Hepatic stellate cell (primary cell): Measurements from ENCODE around the gene XPR1.

Experiments
- DNase-seq: peaks from one replicate; pipeline ENCODE4 v3.0.0; 2011; ENCODE audit warnings: low spot score

The XPR1 gene

DNA sequence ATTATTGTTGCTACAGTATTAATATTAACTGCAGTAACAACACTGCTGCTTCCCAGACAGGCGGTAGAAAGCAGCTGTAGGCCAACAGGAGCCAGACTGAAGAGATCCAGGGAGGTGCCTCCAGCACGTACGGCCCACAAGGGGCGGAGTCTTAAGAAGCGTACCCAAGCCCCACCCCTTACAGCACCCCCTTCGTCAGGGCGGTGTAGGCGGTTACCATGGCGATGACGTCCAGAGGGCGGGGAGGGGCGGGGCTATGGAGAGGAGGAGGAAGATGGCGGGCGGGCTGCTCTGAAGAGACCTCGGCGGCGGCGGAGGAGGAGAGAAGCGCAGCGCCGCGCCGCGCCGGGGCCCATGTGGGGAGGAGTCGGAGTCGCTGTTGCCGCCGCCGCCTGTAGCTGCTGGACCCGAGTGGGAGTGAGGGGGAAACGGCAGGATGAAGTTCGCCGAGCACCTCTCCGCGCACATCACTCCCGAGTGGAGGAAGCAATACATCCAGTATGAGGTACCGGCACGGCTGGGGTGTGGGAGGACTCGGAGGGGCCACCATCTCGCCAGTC is at the start of gene XPR1:
Gene XPR1 (plus strand): TSS at position 257 of the 560 bp plus-strand sequence. CDS start 180 bp downstream, at position 437.
- peak; percentile 88 for DNase-seq

- DNase-seq, result no peak
Observed at GRCh38 chr1:180584869-180585268, 47.0 kb upstream of the XPR1 start.

GRCh38 chr1:180585994-180586359 is 45.8 kb upstream of the XPR1 start:
- DNase-seq, result no peak

GRCh38 chr1:180586671-180587155 is 45.1 kb upstream of the XPR1 start:
- DNase-seq, result peak; percentile 52

GRCh38 chr1:180588121-180588520 is 43.7 kb upstream of the XPR1 start:
- DNase-seq, result no peak

- DNase-seq, result no peak
Observed at GRCh38 chr1:180590889-180591288, 40.9 kb upstream of the XPR1 start.

DNA sequence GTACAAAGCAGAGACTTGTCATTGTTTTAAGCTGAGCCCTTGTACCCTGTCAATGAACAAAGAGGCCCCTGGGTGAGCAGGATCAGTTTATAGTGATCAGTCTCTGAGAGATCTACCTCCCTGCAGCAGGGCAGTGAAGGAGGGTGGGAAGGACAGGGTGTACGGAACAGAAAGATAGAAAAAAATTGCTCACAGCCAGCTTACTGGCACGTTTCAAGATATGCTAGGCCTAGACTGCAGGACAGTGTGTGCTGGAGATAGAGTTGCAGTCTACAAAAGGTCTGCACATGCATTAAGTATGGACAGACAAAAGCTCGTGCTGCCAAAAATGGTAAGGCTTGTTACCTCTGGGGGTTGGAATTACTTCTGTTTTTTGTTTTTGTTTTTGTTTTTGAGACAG is 38.4 kb upstream of the XPR1 start:
- no peak for DNase-seq

- DNase-seq, result no peak
Observed at GRCh38 chr1:180594723-180595122, 37.1 kb upstream of the XPR1 start.

DNA sequence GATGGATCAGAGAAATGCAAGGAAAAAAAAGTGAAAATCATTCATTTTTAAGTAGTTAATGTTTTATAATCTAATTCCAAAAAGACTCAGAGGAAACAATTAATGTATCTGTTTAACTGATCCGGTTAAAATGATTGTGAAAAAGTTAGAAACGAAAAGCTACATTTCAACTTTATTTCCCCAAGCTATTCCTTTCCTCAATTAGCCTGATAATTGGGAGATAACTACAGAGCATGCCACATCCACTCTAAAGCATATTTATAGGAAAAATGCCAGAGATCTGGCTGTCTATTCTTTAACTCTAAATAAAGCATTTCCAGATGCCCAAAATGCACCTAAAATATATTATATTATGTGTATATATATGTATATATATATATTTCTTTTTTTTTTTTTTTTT is 35.9 kb upstream of the XPR1 start:
- no peak for DNase-seq

- DNase-seq, result no peak
Observed at GRCh38 chr1:180597520-180597919, 34.3 kb upstream of the XPR1 start.

GRCh38 chr1:180598333-180598974 is 33.4 kb upstream of the XPR1 start:
- DNase-seq, result no peak

DNA sequence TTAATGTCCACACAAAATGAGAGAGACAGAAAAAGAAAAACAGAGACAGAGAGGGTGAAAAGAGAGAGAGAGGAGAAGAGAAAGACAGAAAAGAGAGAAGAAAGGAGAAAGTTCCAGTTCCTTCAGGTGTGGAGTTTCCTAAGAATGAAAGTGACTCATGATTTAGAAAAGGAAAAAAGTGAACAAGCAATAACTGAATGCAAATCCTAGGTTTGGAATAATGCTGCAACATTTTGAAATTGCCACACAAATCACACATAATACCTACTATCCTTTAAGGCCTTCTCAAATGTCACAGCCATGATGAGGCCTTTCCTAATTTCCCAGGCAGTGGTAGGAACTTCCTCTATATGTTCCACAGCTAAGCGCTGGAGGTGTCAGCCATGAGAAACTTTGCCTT is 31.5 kb upstream of the XPR1 start:
- no peak for DNase-seq

DNA sequence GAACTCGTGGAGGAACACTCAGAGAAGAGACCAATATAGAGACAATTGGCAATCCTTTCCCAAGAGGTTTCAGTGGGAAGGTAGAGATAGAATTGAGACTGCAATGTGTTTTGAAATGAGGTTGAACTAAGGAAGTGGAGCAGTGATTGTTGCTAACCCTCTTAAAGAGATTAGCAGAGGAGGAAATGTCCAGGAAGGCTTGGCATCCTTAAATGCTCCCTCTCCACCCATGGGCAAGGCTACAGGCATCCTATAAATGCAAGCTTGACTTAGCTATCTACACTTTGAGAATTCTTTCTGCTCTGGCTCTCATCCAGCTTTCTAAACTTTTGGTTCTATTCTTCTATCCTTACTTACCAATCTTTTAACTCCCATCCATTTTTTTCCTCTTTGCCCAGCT is 30.3 kb upstream of the XPR1 start:
- DNase-seq, result no peak

DNA sequence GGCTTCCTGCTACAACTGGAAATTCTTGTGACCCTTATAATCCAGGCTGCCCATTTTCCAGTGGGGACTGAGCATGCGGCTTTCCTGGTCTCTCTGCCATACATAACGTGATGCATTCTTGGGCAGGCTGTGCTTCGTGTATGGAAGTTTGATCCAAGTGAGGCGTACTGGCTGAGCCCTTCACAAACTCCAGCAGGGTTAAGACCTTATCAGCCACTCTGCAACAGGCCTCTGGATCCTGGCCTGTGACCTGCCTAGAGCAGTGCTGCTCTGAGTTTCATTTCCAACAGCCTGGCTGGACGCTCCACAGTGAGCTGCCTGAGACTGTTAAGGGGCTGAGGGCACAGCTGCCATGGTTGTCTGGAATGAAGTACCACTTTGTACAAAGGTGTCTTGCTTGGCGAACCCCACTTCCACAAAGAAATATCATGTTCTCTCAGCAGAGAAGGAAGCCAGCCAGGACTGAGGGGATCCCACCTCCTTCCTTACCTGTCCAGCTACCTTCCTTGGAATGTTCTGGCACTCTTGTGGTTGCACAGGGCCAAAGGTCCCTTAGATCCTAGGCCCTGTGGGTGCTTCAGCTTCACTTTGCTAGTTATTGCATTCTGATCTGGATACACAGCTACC is 28.5 kb upstream of the XPR1 start:
- DNase-seq, result no peak

GRCh38 chr1:180603850-180604226 is 28.0 kb upstream of the XPR1 start:
- no peak for DNase-seq

- DNase-seq, result no peak
Observed at GRCh38 chr1:180606155-180606554, 25.7 kb upstream of the XPR1 start.

DNA sequence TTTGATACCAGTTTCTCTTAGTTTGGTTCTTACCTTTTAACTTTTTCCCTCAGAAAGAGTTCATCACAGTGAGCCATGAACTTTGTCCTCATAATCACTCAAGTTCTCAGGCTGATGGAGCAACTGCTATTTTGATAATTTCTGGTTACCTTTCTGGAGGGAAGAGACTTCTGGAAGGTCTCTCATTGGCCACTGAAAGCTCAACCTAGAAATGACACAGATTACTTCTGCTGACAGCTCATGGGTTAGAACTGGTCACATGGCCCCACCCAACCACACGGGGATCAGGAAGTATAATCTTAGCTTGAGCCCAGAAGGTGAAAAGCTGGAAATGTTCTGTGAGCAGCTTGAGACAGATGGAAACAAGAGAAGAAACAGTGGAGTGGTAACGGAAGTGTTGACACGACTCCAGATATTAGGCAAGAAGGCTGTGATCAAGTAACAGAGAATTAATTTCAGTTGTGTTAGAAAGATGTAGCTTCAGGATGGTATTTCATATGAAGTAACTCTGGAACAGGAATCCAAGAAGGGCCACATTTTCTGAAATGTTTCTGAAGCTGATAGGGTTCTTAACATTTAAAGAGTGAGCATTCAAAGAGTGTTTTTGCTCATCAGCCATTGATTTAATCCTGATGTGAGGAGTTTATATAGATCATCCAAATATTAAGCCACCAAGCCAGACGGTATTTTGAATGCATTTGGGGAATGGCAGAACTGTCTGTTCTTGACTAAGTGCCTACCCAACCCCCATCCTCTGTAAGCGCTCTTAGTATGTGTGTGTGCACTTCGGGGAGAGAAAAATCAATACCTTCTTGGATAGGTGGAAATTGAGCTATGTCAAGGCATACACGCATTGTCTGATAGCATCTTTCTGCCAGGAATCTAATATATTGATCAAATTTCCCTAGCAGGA is 21.9 kb upstream of the XPR1 start:
- DNase-seq, result no peak

GRCh38 chr1:180610556-180611015 is 21.2 kb upstream of the XPR1 start:
- DNase-seq, result no peak

DNA sequence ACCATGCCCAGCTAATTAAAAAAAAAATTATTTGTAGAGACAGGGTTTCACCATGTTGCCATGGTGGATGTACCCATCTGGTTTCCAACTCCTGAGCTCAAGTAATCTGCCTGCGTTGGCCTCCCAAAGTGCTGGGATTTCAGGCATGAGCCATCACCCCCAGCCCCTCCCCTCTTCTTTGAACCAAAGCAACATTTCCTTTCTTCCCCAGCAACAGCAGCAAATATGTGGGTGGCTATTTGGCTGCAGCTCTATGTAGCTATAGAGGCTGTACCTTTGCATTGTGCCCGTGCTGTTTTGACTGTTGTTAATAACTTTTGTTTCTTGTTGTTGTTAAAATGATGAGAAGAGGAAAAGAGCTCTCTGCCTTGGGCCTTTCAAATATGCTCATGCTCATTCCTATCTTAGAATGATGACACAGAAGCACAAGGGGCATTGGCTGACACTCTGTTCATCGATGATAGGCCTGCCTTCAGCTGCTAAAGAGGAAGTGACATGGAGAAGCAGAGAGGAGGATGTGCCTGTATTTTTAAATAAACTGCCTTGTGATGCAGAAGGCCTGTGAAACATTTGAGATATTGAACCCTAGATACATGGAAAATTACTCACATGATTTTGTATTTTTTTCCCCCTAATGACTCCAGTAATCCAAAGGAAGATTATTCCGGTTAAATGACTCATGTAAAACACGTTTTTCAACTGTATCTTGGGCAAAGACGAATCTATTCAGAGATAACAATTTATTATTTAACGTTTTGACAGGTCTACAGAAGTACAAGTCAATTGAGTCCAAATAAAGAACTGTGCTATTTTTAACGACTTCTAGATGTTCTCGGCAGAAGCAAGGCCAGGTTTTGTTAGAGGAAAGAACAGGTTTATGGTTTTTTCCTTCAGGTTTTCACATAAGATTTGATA is 20.5 kb upstream of the XPR1 start:
- peak; percentile 55 for DNase-seq

DNA sequence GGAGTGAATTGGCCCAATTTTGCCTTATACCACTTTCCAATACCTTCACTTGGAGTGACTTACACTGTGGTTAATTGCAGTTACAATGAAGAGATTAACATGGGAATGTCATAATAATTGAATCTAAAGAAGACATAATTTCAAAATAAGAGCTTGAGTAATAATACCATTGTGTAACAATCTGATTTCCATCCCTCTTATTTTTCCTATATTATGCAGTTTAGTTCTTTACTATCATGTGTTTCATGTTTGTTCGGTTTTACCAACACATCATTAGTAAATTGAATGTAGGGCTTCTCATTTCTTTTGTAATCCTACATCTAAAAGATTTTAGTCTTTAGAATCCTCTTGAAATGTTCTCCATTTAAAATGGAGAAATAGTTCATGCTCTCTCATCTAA is 19.2 kb upstream of the XPR1 start:
- no peak for DNase-seq

DNA sequence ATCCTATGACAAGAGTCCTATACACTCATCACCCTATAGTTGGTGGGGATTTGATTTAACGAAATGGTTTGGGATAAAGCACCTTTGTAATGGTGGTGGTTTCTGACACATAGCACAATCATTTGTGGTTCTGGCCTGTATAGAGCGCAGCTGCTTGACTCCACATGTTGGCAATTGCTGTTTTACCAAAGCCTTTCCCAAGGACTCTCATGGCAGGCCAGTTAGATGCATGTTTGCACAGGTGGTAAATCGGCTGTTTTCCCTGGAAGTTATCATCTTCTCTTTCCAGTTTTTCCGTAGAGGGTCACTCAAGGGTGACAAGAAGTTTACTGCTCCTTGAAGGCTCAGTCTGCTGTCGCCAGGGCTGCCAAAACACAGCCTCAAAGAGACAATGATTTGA is 17.1 kb upstream of the XPR1 start:
- DNase-seq, result no peak
